K562 (cell line): Measurements from ENCODE around the gene CT45A10. TPM values are rescaled to one million over a fixed set of nuclear protein-coding genes. Genes with fewer than 3 reads are reported as not detected.

ENCODE experiments used
- ARID1B ChIP-seq: fragments of 450-650 bp; IDR thresholded peaks from 2 replicates; pipeline ENCODE4 v1.6.1; 2016; ENCODE audit warnings: antibody characterized with exemption, mild to moderate bottlenecking, inconsistent platforms
- NCOR1 ChIP-seq: fragments of 450-650 bp; IDR thresholded peaks from 2 replicates; pipeline ENCODE4 v1.6.1; 2016; ENCODE audit warnings: mild to moderate bottlenecking, moderate library complexity
- STAT5A ChIP-seq: IDR thresholded peaks from 2 replicates; pipeline ENCODE4 v1.6.1; 2012; ENCODE audit warnings: low read length, inconsistent platforms, borderline replicate concordance
- polyA plus RNA-seq, 8 experiments: library from polyadenylated mRNA; depleted of rRNA in 4 of 8; stranded (reverse) in 5 of 8; unstranded in 3 of 8; fragments of >200 nt; fragmentation: Nextera tagmentation in 2 of 8; fragmentation: Illumina TruSeq in 1 of 8; extraction: Ambion mirVana in 2 of 8; extraction: Trizol in 1 of 8; gene quantifications; 2 replicates each; pipeline versions ENCODE4 v1.2.1 to v1.2.3, GENCODE V29; 2011 to 2014; ENCODE audit warnings: inconsistent platforms in 1 of 8, missing spikeins in 1 of 8
- total RNA-seq, 7 experiments: library from RNA; depleted of rRNA in 6 of 7; stranded (reverse); fragments of >200 nt in 6 of 7; fragmentation: Illumina TruSeq in 2 of 7; extraction: Trizol in 2 of 7; gene quantifications; 2 replicates each; pipeline versions ENCODE4 v1.2.1 to v1.2.3, GENCODE V29; 2011 to 2021; ENCODE audit warnings: low replicate concordance in 1 of 7
- TF ChIP-seq, protein P1 (sequence below): fragments of 450-650 bp; IDR thresholded peaks from 2 replicates; pipeline ENCODE4 v1.6.1; 2016; ENCODE audit warnings: mild to moderate bottlenecking, moderate library complexity
- TF ChIP-seq, protein P2 (sequence below): fragments of 250-450 bp; sonication (Bioruptor Pico); IDR thresholded peaks from 2 replicates; pipeline ENCODE4 v1.8.0; 2021; ENCODE audit warnings: moderate library complexity, mild to moderate bottlenecking, inconsistent platforms
- TF ChIP-seq, protein P3 (sequence below), 3 experiments: fragments of 200-800 bp in 1 of 3; fragments of 250-450 bp in 1 of 3; fragments of 450-650 bp in 1 of 3; sonication (Bioruptor Pico) in 1 of 3; sonication (Bioruptor generic) in 1 of 3; formaldehyde crosslinking in 1 of 3; IDR thresholded peaks; 2 replicates each; pipeline versions ENCODE4 v1.6.1 to v1.8.0; 2016 to 2022; ENCODE audit warnings: mild to moderate bottlenecking in 2 of 3, missing genetic modification characterization in 2 of 3, missing compliant biosample characterization in 1 of 3, moderate library complexity in 1 of 3

CT45A10 gene
- total and polyA plus RNA-seq, 9 of the 15 experiments (the other 6 are each of a cell fraction or from before 2014, with no cell fraction given), result 78.1 to 175 (median 102) TPM

DNA sequence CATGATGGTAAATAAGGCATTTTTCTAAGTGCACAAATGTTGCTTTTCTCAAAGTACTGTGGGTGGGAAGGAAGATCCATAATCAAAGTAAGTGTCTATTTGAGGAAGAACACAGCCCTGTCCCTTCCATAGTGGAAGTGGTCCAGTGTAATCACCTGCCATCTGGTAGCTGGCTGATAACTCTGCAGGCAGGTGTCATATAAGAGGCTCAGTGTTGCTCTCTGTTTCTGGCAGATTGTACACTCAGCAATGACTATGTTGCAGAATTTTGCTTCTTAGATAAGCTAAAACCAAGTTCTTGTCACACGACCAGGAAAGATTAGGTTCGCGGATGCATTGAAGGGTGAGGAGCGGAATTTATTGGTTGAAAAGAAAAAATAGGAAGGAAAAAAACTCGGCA, 21.2 kb upstream of the CT45A10 start (continued):
- TF ChIP-seq, protein P1, sequence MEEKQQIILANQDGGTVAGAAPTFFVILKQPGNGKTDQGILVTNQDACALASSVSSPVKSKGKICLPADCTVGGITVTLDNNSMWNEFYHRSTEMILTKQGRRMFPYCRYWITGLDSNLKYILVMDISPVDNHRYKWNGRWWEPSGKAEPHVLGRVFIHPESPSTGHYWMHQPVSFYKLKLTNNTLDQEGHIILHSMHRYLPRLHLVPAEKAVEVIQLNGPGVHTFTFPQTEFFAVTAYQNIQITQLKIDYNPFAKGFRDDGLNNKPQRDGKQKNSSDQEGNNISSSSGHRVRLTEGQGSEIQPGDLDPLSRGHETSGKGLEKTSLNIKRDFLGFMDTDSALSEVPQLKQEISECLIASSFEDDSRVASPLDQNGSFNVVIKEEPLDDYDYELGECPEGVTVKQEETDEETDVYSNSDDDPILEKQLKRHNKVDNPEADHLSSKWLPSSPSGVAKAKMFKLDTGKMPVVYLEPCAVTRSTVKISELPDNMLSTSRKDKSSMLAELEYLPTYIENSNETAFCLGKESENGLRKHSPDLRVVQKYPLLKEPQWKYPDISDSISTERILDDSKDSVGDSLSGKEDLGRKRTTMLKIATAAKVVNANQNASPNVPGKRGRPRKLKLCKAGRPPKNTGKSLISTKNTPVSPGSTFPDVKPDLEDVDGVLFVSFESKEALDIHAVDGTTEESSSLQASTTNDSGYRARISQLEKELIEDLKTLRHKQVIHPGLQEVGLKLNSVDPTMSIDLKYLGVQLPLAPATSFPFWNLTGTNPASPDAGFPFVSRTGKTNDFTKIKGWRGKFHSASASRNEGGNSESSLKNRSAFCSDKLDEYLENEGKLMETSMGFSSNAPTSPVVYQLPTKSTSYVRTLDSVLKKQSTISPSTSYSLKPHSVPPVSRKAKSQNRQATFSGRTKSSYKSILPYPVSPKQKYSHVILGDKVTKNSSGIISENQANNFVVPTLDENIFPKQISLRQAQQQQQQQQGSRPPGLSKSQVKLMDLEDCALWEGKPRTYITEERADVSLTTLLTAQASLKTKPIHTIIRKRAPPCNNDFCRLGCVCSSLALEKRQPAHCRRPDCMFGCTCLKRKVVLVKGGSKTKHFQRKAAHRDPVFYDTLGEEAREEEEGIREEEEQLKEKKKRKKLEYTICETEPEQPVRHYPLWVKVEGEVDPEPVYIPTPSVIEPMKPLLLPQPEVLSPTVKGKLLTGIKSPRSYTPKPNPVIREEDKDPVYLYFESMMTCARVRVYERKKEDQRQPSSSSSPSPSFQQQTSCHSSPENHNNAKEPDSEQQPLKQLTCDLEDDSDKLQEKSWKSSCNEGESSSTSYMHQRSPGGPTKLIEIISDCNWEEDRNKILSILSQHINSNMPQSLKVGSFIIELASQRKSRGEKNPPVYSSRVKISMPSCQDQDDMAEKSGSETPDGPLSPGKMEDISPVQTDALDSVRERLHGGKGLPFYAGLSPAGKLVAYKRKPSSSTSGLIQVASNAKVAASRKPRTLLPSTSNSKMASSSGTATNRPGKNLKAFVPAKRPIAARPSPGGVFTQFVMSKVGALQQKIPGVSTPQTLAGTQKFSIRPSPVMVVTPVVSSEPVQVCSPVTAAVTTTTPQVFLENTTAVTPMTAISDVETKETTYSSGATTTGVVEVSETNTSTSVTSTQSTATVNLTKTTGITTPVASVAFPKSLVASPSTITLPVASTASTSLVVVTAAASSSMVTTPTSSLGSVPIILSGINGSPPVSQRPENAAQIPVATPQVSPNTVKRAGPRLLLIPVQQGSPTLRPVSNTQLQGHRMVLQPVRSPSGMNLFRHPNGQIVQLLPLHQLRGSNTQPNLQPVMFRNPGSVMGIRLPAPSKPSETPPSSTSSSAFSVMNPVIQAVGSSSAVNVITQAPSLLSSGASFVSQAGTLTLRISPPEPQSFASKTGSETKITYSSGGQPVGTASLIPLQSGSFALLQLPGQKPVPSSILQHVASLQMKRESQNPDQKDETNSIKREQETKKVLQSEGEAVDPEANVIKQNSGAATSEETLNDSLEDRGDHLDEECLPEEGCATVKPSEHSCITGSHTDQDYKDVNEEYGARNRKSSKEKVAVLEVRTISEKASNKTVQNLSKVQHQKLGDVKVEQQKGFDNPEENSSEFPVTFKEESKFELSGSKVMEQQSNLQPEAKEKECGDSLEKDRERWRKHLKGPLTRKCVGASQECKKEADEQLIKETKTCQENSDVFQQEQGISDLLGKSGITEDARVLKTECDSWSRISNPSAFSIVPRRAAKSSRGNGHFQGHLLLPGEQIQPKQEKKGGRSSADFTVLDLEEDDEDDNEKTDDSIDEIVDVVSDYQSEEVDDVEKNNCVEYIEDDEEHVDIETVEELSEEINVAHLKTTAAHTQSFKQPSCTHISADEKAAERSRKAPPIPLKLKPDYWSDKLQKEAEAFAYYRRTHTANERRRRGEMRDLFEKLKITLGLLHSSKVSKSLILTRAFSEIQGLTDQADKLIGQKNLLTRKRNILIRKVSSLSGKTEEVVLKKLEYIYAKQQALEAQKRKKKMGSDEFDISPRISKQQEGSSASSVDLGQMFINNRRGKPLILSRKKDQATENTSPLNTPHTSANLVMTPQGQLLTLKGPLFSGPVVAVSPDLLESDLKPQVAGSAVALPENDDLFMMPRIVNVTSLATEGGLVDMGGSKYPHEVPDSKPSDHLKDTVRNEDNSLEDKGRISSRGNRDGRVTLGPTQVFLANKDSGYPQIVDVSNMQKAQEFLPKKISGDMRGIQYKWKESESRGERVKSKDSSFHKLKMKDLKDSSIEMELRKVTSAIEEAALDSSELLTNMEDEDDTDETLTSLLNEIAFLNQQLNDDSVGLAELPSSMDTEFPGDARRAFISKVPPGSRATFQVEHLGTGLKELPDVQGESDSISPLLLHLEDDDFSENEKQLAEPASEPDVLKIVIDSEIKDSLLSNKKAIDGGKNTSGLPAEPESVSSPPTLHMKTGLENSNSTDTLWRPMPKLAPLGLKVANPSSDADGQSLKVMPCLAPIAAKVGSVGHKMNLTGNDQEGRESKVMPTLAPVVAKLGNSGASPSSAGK, result no peak
- TF ChIP-seq, protein P2, sequence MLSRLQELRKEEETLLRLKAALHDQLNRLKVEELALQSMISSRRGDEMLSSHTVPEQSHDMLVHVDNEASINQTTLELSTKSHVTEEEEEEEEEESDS (CRISPR knock-in tag), result no peak
- TF ChIP-seq STAT5A, result peak; percentile 93
- peak; percentile 95 for TF ChIP-seq NCOR1
- peak; percentile 97 for TF ChIP-seq ARID1B
- TF ChIP-seq, protein P3, sequence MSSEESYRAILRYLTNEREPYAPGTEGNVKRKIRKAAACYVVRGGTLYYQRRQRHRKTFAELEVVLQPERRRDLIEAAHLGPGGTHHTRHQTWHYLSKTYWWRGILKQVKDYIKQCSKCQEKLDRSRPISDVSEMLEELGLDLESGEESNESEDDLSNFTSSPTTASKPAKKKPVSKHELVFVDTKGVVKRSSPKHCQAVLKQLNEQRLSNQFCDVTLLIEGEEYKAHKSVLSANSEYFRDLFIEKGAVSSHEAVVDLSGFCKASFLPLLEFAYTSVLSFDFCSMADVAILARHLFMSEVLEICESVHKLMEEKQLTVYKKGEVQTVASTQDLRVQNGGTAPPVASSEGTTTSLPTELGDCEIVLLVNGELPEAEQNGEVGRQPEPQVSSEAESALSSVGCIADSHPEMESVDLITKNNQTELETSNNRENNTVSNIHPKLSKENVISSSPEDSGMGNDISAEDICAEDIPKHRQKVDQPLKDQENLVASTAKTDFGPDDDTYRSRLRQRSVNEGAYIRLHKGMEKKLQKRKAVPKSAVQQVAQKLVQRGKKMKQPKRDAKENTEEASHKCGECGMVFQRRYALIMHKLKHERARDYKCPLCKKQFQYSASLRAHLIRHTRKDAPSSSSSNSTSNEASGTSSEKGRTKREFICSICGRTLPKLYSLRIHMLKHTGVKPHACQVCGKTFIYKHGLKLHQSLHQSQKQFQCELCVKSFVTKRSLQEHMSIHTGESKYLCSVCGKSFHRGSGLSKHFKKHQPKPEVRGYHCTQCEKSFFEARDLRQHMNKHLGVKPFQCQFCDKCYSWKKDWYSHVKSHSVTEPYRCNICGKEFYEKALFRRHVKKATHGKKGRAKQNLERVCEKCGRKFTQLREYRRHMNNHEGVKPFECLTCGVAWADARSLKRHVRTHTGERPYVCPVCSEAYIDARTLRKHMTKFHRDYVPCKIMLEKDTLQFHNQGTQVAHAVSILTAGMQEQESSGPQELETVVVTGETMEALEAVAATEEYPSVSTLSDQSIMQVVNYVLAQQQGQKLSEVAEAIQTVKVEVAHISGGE (CRISPR knock-in tag; IDR thresholded peaks at IDR 0.05), result peak in 1 of 3 experiments; percentile 57; a peak in 1 of 6 replicates
